GM18517 (cell line): ENCODE data around the gene EIF1B.

Experiments
- ATAC-seq: cut with Tn5 transposase; IDR thresholded peaks from one replicate; pipeline ENCODE4 v1.9.1; 2021; ENCODE audit warnings: mild to moderate bottlenecking, moderate library complexity; ENCODE audit not compliant: unreplicated experiment

EIF1B gene

DNA sequence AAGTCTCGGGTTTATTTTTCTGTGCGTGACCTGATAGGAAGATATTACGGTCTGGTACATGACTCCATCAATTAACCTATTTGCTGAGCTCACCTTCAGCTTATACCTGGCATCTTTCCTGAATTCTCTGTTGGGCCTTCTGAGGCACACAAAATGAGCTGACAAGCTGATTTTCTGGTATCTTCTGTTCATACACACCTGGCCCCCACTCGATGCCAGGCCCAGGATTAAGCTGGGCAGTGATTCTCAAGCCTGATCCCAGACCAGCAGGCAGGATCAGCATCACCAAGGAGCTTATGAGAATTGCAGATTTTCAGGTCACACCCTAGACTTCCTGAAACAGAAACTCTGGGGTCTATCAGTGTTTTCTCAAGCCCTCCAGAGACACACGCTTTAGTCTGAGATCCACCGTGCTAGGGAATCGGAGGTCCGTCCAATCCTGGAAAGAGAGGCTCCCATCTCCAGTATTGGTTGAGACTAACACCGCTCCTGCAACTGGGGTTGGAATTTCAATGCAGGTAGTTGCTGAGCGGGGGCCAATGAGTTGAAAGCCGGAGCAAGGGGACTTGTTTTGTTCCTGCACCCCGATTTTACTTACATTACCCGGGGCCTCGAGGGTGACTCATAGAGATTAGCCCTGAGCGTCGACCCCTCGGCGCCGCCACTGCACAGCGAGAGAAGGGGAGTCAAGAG lies 636 bp upstream of the EIF1B start:
- ATAC-seq = no peak

DNA sequence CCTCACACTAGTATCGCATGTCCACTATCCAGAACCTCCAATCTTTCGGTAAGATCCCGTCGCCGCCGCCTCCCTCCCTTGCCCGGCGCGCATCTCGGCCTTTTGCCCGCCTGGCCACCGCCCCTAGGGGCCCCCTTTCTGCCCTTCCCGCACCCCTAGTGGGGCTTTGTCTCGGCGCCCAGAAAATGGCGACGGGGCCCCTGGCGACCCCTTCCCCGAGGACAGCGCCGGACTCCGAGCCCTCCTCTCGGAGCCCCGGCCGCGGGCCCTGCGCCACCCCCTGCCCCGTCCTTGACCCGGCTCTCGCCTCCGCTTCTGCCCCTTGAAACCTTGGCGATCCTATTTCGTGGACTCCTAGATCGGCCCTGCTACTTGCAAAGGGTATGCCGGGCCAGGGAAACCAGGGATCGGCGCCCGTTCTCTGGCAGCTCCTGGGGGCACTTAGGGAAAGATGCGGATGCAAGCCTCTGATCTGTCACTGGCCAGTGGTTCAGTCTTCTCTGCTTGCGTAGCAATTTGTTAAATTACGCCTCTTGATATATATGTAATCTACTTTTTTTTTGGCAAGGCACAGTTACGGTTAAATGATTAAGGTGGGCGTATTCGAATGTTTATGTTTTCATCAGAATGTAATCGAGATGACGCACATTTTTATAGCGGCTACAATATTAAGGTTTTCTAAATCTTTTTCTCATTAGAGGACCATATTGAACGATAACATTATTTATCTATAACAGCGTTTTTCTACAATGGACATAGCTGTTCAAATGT lies 603 bp downstream of the EIF1B start:
- peak; percentile 12 for ATAC-seq

DNA sequence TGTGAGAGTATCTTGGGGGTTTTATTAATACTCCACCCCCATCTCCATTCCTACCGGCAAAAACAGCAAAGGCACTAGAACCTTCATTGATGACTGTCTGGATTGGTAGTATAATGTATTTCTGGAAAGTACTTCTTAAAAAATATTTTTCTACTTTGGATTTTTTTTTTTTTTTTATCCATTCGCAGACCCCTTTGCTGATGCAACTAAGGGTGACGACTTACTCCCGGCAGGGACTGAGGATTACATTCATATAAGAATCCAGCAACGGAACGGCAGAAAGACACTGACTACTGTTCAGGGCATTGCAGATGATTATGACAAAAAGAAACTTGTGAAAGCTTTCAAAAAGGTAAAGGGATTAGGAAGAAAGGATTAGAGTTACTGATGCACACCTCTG lies 1.2 kb downstream of the EIF1B start:
- ATAC-seq = no peak

DNA sequence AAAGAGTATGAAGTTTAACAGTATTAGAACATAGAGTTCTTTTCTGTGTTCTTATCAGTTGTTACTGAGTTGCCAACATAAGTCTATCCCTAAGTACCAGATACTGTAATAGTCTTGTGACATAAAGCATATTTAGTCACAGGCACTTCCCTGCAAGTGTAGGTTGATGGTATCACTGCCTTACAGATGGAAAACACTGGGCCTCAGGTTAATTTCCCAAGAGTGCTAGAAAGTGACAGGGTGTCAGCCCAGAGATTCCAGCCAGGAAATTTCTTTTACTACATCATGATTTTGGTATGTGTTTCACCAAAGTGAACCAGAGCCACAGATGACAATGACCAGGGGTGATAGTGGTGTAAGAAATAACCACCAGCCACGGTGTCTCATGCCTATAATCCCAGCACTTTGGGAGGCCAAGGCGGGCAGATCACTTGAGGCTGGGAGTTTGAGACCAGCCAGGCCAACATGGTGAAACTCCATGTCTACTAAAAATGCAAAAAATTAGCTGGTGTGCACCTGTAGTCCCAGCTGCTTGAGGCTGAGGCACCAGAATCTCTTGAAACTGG lies 3.2 kb downstream of the EIF1B start:
- ATAC-seq = no peak

DNA sequence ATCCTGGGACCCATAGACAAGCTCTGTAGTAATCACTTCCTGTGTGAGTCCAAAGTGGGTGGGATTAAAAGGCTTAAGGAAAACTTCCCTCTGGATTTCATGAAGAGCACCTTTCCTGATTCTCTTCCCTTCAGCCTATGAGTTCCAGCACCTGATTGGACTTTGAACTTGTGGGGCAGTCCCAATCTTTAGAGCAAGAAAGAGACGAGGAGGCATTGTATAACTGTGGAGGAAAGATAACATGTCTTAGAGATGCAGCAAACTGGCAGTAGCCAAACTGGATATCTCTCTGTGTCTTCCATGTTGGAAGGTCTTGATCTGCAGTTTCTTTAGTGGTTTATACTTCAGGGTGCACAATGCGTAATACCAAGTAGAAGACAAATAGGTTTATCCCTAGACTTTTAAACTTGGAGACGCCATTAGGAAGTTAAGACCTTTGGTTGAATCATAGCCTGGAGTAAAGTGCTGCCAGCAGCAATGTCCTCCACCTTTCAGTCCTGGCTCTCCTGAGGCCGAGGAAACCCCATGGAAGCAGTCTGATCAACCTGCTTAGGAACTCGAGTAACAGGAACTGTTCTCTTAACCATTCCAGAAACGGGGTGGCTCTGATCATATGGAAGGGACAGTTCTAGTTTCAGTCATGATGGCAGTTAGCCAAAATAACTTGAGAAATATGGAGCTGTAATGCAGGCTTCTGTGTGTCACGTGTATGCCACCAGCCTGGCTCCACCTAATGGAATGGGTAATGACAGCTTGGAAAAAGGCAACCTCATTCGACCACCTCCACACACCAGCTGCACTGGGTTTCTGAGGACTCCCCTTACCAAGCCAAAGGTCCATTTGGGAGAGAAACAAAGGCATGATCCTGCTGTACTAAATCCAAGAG lies 4.7 kb downstream of the EIF1B start:
- ATAC-seq = no peak

DNA sequence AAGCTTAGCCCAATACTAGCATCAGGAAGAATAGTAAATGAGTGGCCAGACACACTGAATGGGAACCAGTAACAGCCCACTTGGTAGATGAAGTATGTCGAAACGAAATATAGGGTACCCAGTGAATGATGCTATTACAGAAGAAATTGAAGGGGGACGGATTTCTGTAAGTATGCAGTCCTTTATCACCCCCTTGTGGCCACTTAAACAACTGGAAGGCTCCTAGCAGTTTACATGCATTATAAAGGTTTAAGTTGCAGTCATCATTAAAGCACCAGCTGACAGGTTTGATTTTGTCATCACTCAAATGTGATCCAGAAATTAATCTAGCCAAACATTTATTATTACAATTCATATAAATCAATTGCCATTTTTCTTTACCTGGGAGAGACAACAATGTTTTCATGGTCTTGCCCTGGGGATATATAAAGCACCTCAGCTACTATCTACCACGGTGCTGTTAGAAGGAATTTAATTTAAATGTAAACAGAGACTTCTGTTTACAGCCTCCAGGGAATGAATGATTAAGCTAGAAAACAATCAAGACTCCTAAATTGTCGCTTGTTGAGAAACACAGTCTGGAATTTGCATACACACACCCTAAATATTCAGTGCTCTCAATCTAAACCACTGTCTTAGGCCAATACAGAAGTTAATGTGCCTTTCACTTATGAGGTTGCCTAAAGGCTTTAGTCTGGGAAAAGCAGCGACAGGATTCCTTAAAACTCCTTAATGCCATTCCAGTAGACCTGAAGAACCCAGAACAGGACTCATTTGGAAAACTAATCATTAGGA lies 7.8 kb downstream of the EIF1B start:
- peak; percentile 59 for ATAC-seq

DNA sequence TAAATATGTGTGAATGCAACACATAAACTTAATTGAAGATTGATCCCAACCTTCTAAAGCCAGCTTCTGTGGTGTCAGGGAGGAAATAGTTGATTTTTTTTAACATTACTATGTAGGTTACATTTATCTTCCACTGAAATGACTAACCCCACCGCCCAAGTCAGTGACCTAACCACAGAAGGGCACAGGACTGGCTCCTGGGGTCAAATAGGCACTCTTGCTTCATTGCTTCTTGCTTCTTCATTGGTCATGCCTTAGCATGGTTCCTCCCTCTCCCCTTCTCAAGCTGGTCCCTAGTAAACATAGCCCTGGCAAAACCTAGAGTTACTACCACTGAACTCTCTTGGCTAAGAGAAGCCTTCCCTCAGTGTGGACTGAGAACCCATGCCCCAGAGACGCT lies 12.3 kb downstream of the EIF1B start:
- no peak for ATAC-seq

DNA sequence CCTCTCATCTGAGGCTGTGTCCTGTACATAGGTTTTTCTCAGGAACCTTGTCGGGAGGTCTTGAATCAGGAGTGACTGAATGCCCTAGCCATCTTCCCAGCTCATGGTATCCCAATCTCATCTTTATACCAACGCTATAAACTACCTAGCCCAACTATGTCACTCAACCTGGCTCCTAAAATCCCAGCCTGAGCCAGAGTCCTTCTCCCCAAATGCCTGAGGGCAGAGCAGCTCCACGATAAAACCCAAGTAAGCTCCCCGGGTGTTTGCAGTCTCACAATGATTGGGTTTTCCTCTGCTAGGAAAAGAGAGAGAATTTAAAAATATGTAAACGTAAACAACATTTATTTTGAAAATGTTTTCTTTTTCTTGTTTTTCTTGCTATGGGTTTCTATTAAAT lies 14.4 kb downstream of the EIF1B start:
- no peak for ATAC-seq

DNA sequence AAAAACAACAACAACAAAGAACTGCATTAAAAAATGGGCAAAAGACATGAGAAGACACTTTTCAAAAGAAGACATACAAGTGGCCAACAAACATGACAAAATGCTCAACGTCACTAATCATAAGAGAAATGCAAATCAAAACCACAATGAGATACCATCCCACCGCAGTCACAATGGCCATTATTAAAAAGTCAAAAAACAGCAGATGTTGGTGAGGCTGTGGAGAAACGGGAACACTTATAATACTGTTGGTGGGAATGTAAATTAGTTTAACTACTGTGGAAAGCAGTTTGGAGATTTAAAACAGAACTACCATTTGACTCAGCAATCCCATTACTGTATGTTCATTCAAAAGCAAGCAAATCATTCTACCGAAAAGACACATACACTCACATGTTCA lies 15.1 kb downstream of the EIF1B start:
- no peak for ATAC-seq

DNA sequence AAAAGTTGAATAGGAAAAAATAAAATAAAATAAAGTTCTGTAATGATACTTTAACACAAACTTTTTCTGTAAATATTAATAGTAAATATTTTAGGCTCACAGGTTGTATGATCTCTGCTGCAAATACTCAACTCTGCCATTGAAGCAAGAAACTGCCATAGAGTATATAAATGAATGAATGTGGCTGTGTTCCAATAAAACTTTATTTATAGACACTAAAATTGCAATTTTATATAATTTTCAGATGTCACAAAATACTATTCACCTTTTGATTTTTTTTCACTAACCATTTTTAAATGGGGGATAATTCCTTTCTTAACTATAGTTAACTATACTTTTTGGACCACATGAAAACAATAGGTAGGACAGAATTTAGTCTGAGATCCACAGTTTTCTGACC lies 16.0 kb downstream of the EIF1B start:
- no peak for ATAC-seq

DNA sequence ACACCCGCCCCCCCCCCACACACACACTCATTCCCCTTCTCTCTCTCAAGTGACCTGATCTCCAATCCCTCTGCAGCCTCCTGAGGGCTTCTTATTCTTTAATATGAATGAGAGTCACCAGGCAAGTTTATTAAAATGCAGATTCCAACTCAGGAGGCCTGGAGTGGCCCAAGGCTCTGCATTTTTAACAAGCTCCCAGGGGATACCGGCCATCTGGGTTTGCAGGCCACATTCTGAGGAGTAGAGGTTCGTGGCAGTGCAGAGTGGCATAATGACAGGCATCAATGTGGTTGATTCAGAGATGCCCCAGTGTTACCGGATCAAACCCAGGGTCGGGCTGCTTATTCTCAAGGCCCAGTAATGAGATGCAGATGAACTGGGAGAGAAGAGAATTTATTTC lies 18.9 kb downstream of the EIF1B start:
- ATAC-seq = no peak

DNA sequence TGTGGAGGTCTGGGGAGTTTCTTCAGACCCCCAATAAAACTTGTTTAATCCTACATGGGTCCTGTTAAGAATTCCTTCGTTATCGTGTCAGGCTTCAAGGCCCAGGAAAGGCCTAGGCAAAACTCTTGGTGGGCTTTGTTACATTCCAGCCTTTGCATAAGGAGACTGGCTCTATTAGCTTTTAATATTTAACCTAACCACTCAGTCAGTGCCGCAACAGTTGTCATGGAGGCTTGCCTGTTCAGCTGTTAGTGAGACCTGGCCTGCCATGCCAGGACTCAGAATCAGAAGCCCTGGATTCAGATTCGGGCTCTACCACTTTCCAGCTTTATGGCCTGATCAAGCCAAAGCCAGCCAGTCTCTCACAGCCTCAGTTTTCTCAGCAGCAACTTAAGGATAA lies 19.6 kb downstream of the EIF1B start:
- ATAC-seq = no peak

DNA sequence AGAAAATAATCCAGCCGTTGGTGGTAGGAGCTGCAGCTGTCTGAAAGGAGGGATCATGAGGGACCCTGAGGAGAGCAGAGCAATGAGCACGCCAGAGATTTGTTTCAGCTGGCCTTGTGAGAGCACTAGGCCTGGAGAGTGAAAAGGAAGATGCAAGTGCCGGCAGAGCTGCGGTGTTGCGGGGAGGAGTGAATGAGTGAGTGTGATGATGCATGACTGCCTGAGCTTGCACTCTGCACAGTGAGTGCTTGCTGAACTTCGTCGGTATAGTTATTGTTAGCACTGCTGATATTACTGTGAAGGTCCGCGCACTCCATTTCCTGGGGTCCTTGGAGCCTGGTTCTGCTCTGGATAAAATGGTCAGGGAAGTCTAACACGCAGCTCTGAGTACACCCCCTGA lies 23.2 kb downstream of the EIF1B start:
- ATAC-seq = no peak

DNA sequence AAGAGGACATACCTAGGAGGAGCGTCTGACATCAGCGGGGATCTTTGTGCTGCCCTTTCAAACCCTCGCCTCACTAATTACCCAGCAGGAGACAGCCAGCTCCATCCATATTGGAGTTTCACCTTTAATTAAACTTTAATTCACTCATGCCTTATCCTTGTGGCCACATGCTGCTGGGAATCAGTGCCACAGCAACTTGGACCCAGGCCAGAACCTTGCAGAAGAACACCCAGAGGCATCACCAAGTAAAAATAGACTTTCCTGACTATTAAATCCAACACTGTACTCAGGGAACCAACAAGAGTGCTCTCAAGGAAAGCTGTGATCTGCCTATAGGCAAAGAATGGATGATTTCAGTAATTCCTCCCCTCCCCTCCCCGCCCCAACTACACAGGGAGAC lies 23.9 kb downstream of the EIF1B start:
- no peak for ATAC-seq

DNA sequence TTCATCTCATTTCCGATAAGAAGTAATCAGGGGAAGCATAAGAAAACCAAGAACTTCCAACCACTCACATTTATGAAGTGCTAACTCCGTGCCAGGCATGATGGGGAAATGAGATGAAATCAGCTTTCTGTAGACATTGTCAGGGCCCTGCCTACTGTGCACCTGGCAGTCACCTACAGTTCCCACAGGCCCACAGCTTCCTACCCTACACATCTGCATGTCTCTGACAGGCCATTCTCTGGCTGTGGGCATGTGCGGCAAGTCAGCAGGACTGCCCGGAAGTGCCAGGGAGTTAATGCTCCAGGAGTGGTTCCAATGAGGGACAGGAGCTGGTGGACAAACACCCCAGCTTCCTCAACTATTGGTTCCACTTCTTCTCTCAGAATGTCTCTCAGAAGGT lies 24.3 kb downstream of the EIF1B start:
- no peak for ATAC-seq

DNA sequence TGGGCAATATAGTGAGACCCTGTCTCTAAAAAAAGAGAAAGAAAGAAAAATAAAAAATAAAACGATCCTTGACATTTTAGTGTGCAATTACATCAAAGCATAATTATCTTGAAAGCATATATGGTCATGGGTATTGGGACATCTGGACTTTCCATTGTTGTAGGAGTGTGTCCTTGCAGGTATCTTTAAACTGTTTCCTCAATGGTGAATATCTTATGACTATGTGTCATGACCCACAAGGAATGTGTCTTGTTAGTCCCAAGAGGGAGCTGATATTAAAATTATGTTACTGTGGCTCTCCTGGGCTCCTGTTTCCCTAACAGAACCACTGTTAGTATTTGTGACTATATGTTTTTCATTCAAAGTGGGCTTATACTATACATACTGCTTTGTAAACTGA lies 26.6 kb downstream of the EIF1B start:
- no peak for ATAC-seq

DNA sequence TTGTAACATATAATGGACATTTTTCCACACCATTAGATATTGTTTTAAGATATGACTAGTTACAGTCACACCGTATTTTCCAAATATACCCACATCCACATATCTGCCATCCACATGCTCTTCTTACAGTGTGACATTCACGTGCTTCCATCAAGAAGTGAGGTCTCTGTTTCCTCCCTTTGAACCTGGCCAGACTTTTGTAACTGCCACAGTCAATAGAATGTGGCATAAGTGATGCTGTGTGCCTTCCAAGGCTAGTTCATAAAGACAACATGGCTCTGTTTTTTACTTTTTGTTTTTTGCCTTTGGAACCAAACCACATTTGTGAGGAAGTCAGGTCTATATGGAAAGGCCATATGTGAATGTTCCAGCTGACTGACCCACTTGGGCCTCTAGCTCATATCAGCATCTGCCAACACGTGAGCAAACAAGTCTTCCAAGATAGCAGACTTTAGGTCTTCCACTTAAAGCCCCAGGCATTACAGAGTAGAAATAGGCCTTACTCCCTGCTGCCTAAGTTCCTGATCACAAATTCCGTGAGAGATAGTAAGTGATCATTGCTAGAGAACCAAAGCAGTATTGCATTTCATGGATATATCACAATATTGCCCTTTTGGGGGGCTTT lies 27.1 kb downstream of the EIF1B start:
- ATAC-seq = no peak

DNA sequence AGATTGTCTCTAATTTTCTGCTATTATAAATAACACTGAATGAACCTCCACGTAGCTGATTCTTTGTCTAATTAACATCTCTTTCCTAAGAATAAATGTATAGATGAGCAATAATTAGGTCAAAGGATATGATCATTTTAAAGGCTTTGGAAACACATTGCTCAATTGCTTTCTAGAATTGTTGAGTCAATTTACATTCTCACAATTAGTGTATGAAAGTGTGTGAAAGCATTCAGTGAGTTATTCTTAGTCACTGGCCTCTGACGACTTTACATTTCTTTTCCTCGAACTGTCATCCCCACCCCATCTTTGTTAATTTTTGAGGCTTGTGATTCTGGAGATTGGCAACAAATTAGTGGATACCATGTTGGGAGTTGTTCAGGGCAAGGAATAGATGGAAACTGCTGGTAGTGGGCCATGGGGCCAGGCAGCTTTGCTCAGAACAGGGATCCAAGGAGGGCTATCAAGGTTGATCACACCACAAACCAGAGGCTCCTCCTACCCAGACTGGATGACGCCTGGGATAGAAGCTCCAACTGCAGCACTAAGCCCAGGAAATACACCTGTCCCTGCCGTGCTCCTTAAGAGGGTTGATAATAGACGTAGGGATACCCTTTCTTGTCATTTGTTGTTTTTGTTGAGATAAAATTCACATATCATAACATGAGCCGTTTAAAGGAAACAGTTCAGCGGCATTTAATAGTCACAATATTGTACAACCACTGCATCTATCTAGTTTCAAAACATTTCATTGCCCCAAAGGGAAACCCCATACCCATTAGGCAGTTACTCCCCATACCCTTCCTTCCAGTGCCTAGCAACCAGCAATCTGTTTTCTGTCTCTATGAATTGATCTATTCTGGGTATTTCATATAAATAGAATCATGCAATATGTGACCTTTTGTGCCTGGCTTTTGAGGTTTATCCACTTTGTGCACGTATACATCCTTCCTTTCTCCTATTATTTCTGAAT lies 27.9 kb downstream of the EIF1B start:
- no peak for ATAC-seq

DNA sequence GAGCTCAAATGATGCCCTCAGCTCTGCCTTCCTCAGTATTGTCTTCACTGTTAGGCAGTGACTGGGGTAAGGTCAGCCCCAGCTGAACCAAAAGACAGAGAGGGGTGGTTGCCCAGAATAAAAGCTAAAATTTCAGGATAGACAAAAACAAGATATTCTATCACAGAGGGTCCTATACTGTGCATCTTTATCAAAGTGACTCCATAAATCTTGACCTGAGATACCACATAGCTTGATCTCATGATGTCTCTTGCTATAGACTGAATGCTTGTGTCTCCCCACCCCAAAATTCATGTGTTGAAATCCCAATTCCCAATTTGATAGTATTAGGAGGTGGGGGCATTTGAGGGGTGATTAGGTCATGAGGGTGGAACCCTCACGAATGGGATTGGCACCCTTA lies 30.4 kb downstream of the EIF1B start:
- ATAC-seq = no peak
